Bronchus fibroblast of lung (primary cell): ENCODE measurements around the gene TSKU. TPM values are rescaled to one million over a fixed set of nuclear protein-coding genes. Genes with fewer than 3 reads are reported as not detected.

Experiments used
- total RNA-seq: library from RNA; depleted of rRNA; stranded (reverse); fragments of >200 nt; gene quantifications from 2 replicates; pipeline ENCODE4 v1.2.3, GENCODE V29; 2015

TSKU gene, protein sequence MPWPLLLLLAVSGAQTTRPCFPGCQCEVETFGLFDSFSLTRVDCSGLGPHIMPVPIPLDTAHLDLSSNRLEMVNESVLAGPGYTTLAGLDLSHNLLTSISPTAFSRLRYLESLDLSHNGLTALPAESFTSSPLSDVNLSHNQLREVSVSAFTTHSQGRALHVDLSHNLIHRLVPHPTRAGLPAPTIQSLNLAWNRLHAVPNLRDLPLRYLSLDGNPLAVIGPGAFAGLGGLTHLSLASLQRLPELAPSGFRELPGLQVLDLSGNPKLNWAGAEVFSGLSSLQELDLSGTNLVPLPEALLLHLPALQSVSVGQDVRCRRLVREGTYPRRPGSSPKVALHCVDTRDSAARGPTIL
- total RNA-seq = 16.8 and 18.3 TPM in 2 replicates

GRCh38 chr11:76783294-76783895, at the start of gene TSKU:
Gene TSKU, plus strand, starts transcription at chr11:76783356. Its CDS starts 12,261 bp downstream, at chr11:76795617.

Other genes with a start within 250 kb of the TSKU start
- gene LRRC32, start 112.6 kb upstream of the TSKU start, total RNA-seq = 2.1 and 2.4 TPM in 2 replicates
- gene ACER3, start 77.6 kb downstream of the TSKU start, total RNA-seq = 5.9 and 7.4 TPM in 2 replicates